GM12878 (cell line): ENCODE measurements around the gene LCE1C.

Experiments
- E2F8 ChIP-seq: fragments of 450-650 bp; IDR thresholded peaks from 2 replicates; pipeline ENCODE4 v1.6.1; 2018; ENCODE audit warnings: mild to moderate bottlenecking, low read depth, moderate library complexity; ENCODE audit not compliant: partially characterized antibody
- EP300 ChIP-seq, 2 experiments: fragments of 150-350 bp in 1 of 2; IDR thresholded peaks; 2 replicates each; pipeline ENCODE4 v1.6.1; 2011 to 2012; ENCODE audit warnings: low read depth in 2 of 2, low read length in 2 of 2, borderline replicate concordance in 1 of 2, improper control_type of control experiment in 1 of 2, inconsistent platforms in 1 of 2; ENCODE audit not compliant: control insufficient read depth in 1 of 2
- ESRRA ChIP-seq: IDR thresholded peaks from 2 replicates; pipeline ENCODE4 v1.6.1; 2012; ENCODE audit warnings: mild to moderate bottlenecking, low read length, improper control_type of control experiment
- GABPA ChIP-seq: IDR thresholded peaks from 2 replicates; pipeline ENCODE4 v1.6.1; 2014; ENCODE audit warnings: antibody characterized with exemption, low read depth, mild to moderate bottlenecking, inconsistent platforms
- HDAC2 ChIP-seq: fragments of 200-600 bp; sonication (generic); IDR thresholded peaks from 2 replicates; pipeline ENCODE4 v1.6.1; 2017
- IKZF2 ChIP-seq, 2 experiments: fragments of 450-650 bp; IDR thresholded peaks; 2 replicates each; pipeline ENCODE4 v1.6.1; 2017; ENCODE audit warnings: mild to moderate bottlenecking in 2 of 2, moderate library complexity in 2 of 2
- JUND ChIP-seq: IDR thresholded peaks from 2 replicates; pipeline ENCODE4 v1.6.1; 2012; ENCODE audit warnings: low read depth, mild to moderate bottlenecking, low read length, improper control_type of control experiment, moderate library complexity
- POLR2A ChIP-seq: IDR thresholded peaks from 2 replicates; pipeline ENCODE4 v1.6.1; 2011; ENCODE audit warnings: low read depth, mild to moderate bottlenecking, low read length
- RAD21 ChIP-seq: IDR thresholded peaks from 2 replicates; pipeline ENCODE4 v1.6.1; 2011; ENCODE audit warnings: mild to moderate bottlenecking, low read depth, low read length, moderate library complexity; ENCODE audit not compliant: insufficient read depth
- RBBP5 ChIP-seq: fragments of 200-600 bp; sonication (generic); conservative IDR thresholded peaks from 2 replicates; pipeline ENCODE4 v1.6.1; 2016
- TF ChIP-seq, protein P1 (sequence below): fragments of 150-350 bp; IDR thresholded peaks from 2 replicates; pipeline ENCODE4 v1.6.1; 2014; ENCODE audit warnings: mild to moderate bottlenecking, low read depth, low read length

GRCh38 chr1:152768847-152769533, 37.5 kb downstream of the LCE1C start:
- no peak for TF ChIP-seq RAD21
- no peak for TF ChIP-seq HDAC2
- TF ChIP-seq, protein P1, sequence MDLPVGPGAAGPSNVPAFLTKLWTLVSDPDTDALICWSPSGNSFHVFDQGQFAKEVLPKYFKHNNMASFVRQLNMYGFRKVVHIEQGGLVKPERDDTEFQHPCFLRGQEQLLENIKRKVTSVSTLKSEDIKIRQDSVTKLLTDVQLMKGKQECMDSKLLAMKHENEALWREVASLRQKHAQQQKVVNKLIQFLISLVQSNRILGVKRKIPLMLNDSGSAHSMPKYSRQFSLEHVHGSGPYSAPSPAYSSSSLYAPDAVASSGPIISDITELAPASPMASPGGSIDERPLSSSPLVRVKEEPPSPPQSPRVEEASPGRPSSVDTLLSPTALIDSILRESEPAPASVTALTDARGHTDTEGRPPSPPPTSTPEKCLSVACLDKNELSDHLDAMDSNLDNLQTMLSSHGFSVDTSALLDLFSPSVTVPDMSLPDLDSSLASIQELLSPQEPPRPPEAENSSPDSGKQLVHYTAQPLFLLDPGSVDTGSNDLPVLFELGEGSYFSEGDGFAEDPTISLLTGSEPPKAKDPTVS: no peak
- TF ChIP-seq POLR2A: no peak
- TF ChIP-seq ESRRA: no peak
- no peak for TF ChIP-seq IKZF2 (IDR thresholded peaks at IDR 0.05)
- no peak for TF ChIP-seq JUND
- TF ChIP-seq GABPA: no peak
- no peak for TF ChIP-seq E2F8
- no peak for TF ChIP-seq RBBP5
- TF ChIP-seq EP300 (IDR thresholded peaks at IDR 0.05; ENCODE audit: borderline replicate concordance in 1 of 2, control insufficient read depth in 1 of 2, low read depth in 2 of 2, low read length in 2 of 2): no peak
